Esophagus muscularis mucosa (tissue), 4 donors: ENCODE data around the gene CNTNAP2. TPM values are rescaled to one million over a fixed set of nuclear protein-coding genes. Genes with fewer than 3 reads are reported as not detected.

ENCODE experiments used
- DNase-seq: peaks from one replicate; pipeline ENCODE4 v3.0.0-alpha.2; 2017; ENCODE audit errors: extremely low spot score
- H3K27ac ChIP-seq, 4 donors: fragments of 200-600 bp; sonication (generic); replicated peaks in 1 of 4; 1 replicate in 3 of 4; 2 replicates in 1 of 4; pipeline ENCODE4 v1.5.1; 2016 to 2019; ENCODE audit warnings: mild to moderate bottlenecking in 1 of 4
- H3K27me3 ChIP-seq, 4 donors: fragments of 200-600 bp; sonication (generic); one replicate each; pipeline versions ENCODE4 v1.5.1 to v1.6.0; 2016 to 2019
- H3K36me3 ChIP-seq, 4 donors: fragments of 200-600 bp; sonication (generic); one replicate each; pipeline ENCODE4 v1.5.1; 2016 to 2019
- H3K4me1 ChIP-seq, 4 donors: fragments of 200-600 bp; sonication (generic); one replicate each; pipeline ENCODE4 v1.5.1; 2016 to 2019
- H3K4me3 ChIP-seq, 4 donors: fragments of 200-600 bp; sonication (generic); 1 replicate in 2 of 4; 2 replicates in 2 of 4; pipeline ENCODE4 v1.5.1; 2016 to 2019; ENCODE audit warnings: mild to moderate bottlenecking in 4 of 4, moderate library complexity in 1 of 4
- H3K9me3 ChIP-seq, 4 donors: fragments of 200-600 bp; sonication (generic); 1 replicate in 3 of 4; 2 replicates in 1 of 4; pipeline ENCODE4 v1.5.1; 2016 to 2019
- CTCF ChIP-seq, 3 experiments: fragments of 200-600 bp in 2 of 3; fragments of 450-650 bp in 1 of 3; sonication (generic) in 2 of 3; IDR thresholded peaks; one replicate each; pipeline ENCODE4 v1.5.1; 2017 to 2019; ENCODE audit warnings: antibody characterized with exemption in 3 of 3, mild to moderate bottlenecking in 2 of 3, moderate library complexity in 1 of 3
- EP300 ChIP-seq: sonication (generic); formaldehyde crosslinking; IDR thresholded peaks from one replicate; pipeline ENCODE4 v1.6.1; 2017; ENCODE audit warnings: antibody characterized with exemption
- POLR2A ChIP-seq: fragments of 450-650 bp; IDR thresholded peaks from one replicate; pipeline ENCODE4 v1.6.1; 2017; ENCODE audit warnings: antibody characterized with exemption, moderate library complexity, mild to moderate bottlenecking, low read depth
- POLR2AphosphoS5 ChIP-seq, 2 donors: sonication (generic); formaldehyde crosslinking; IDR thresholded peaks; one replicate each; pipeline ENCODE4 v1.6.1; 2017; ENCODE audit warnings: antibody characterized with exemption in 2 of 2
- WGBS: methylation state at CpG from one replicate; pipeline ENCODE4 v1.1.5; 2018; 5-methylcytosine and 5-hydroxymethylcytosine counted together
- intact Hi-C: fragments of 100-400 bp; cut with DNase I; formaldehyde crosslinking; loops from one replicate; pipeline ENCODE4 v1.15.1; 2023
- total RNA-seq, 4 donors: library from RNA; depleted of rRNA; stranded (reverse); fragments of >200 nt; gene quantifications; one replicate each; pipeline versions ENCODE4 v1.1.0 to v1.2.1, GENCODE V29; 2016

CNTNAP2 gene
- total RNA-seq, 4 donors from 2014 or later, result 1.2 to 2.9 (median 1.9) TPM

GRCh38 chr7:147903536-147904218, 1787.1 kb downstream of the CNTNAP2 start:
- intact Hi-C loops, result no loop called here
- TF ChIP-seq EP300 (no peak), CTCF (IDR thresholded peaks at IDR 0.05) (no peak), POLR2A (no peak), POLR2AphosphoS5 (IDR thresholded peaks at IDR 0.05) (no peak)
- no peaks in the 10 kb centered on the region for H3K27me3 ChIP-seq
- H3K4me3 ChIP-seq, result no peak overlapping the region
- H3K36me3 ChIP-seq, result no peaks in the 10 kb centered on the region
- DNase-seq, result peak; percentile 14
- WGBS, result 87% methylated on average over 13 of the region's 13 CpGs
- no peak overlapping the region for H3K27ac ChIP-seq
- H3K4me1 ChIP-seq, result no peaks in the 10 kb centered on the region
- H3K9me3 ChIP-seq, result no peaks in the 10 kb centered on the region

GRCh38 chr7:147904219-147904576, 1787.6 kb downstream of the CNTNAP2 start:
- 37% methylated on average over 3 of the region's 3 CpGs for WGBS
- H3K36me3 ChIP-seq, result no peaks in the 10 kb centered on the region
- H3K27ac ChIP-seq, result no peak overlapping the region
- H3K4me1 ChIP-seq, result no peaks in the 10 kb centered on the region
- H3K4me3 ChIP-seq, result no peak overlapping the region
- no peaks in the 10 kb centered on the region for H3K9me3 ChIP-seq
- no peaks in the 10 kb centered on the region for H3K27me3 ChIP-seq
- TF ChIP-seq POLR2AphosphoS5 (IDR thresholded peaks at IDR 0.05), result no peak
- TF ChIP-seq POLR2A, result no peak
- no peak for TF ChIP-seq CTCF (IDR thresholded peaks at IDR 0.05)
- no peak for TF ChIP-seq EP300
- DNase-seq, result peak; percentile 55
- intact Hi-C loops, result no loop called here

- TF ChIP-seq POLR2A (no peak), CTCF (IDR thresholded peaks at IDR 0.05) (no peak), POLR2AphosphoS5 (IDR thresholded peaks at IDR 0.05) (no peak)
- no peak overlapping the region for H3K27ac ChIP-seq
- intact Hi-C loops, result no loop called here
These were observed 1793.0 kb downstream of the CNTNAP2 start for GRCh38 chr7:147909431-147910148.

GRCh38 chr7:147911201-147911601, 1794.6 kb downstream of the CNTNAP2 start:
- no peak overlapping the region for H3K27ac ChIP-seq
- H3K4me3 ChIP-seq, result no peak overlapping the region
- no peaks in the 10 kb centered on the region for H3K4me1 ChIP-seq
- 34% methylated on average over 3 of the region's 3 CpGs for WGBS
- no peaks in the 10 kb centered on the region for H3K27me3 ChIP-seq
- H3K36me3 ChIP-seq, result no peaks in the 10 kb centered on the region
- TF ChIP-seq EP300 (no peak), POLR2A (no peak), CTCF (IDR thresholded peaks at IDR 0.05) (no peak), POLR2AphosphoS5 (IDR thresholded peaks at IDR 0.05) (no peak)
- no peak for DNase-seq
- intact Hi-C loops, result no loop called here
- no peaks in the 10 kb centered on the region for H3K9me3 ChIP-seq

More at GRCh38 chr7:147909431-147910148, 1793.0 kb downstream of the CNTNAP2 start:
- Histone ChIP-seq H3K27me3 (no peaks in the 10 kb centered on the region), H3K4me1 (no peaks in the 10 kb centered on the region), H3K36me3 (no peaks in the 10 kb centered on the region), H3K9me3 (no peaks in the 10 kb centered on the region), H3K4me3 (no peak overlapping the region)
- WGBS, result 80% methylated on average over 10 of the region's 10 CpGs
- peak; percentile 39 for DNase-seq
